Upper lobe of left lung (tissue), 6 donors: Measurements from ENCODE around the gene TPH2. TPM values are rescaled to one million over a fixed set of nuclear protein-coding genes. Genes with fewer than 3 reads are reported as not detected.

Source experiments
- ATAC-seq, 2 donors: fragments of 200-7000 bp; cut with Tn5 transposase; one replicate each; pipeline ENCODE4 v1.9.1; 2022; ENCODE audit warnings: mild to moderate bottlenecking in 2 of 2, moderate library complexity in 2 of 2; ENCODE audit not compliant: low FRiP score in 2 of 2
- DNase-seq, 2 donors: peaks; one replicate each; pipeline ENCODE4 v3.0.0-alpha.2; 2019 to 2020
- H3K27ac ChIP-seq, 4 donors: fragments of 200-600 bp; sonication (generic); one replicate each; pipeline ENCODE4 v1.5.1; 2016 to 2019
- H3K27me3 ChIP-seq, 4 donors: fragments of 200-600 bp; sonication (generic); one replicate each; pipeline ENCODE4 v1.5.1; 2017 to 2019
- H3K36me3 ChIP-seq, 4 donors: fragments of 200-600 bp; sonication (generic); one replicate each; pipeline ENCODE4 v1.5.1; 2016 to 2019
- H3K4me1 ChIP-seq, 4 donors: fragments of 200-600 bp; sonication (generic); one replicate each; pipeline ENCODE4 v1.5.1; 2018 to 2019
- H3K4me3 ChIP-seq, 4 donors: fragments of 200-600 bp; sonication (generic); one replicate each; pipeline ENCODE4 v1.5.1; 2017 to 2019; ENCODE audit warnings: mild to moderate bottlenecking in 2 of 4, moderate library complexity in 1 of 4
- H3K9me3 ChIP-seq, 4 donors: fragments of 200-600 bp; sonication (generic); one replicate each; pipeline ENCODE4 v1.5.1; 2018 to 2019
- EP300 ChIP-seq, 4 donors: sonication (generic); formaldehyde crosslinking; IDR thresholded peaks; one replicate each; pipeline ENCODE4 v1.5.1; 2017; ENCODE audit warnings: antibody characterized with exemption in 4 of 4, control low read depth in 2 of 4
- POLR2A ChIP-seq, 4 donors: fragments of 450-650 bp; IDR thresholded peaks; one replicate each; pipeline ENCODE4 v1.5.1; 2016 to 2017; ENCODE audit warnings: antibody characterized with exemption in 4 of 4, mild to moderate bottlenecking in 2 of 4
- POLR2AphosphoS5 ChIP-seq, 2 donors: sonication (generic); formaldehyde crosslinking; IDR thresholded peaks; one replicate each; pipeline ENCODE4 v1.5.1; 2017; ENCODE audit warnings: antibody characterized with exemption in 2 of 2
- WGBS, 2 donors: methylation state at CpG; one replicate each; pipeline ENCODE4 v1.1.5; 2017 to 2018; 5-methylcytosine and 5-hydroxymethylcytosine counted together
- total RNA-seq, 6 donors: library from RNA; depleted of rRNA in 4 of 6; stranded (reverse); fragments of >200 nt in 4 of 6; gene quantifications; one replicate each; pipeline versions ENCODE4 v1.1.0 to v1.2.1, GENCODE V29; 2016 to 2021
- TF ChIP-seq, protein P1 (sequence below), 6 experiments: fragments of 450-650 bp in 4 of 6; fragments of 200-600 bp in 2 of 6; sonication (generic) in 2 of 6; IDR thresholded peaks; one replicate each; pipeline ENCODE4 v1.5.1; 2016 to 2019; ENCODE audit warnings: antibody characterized with exemption in 6 of 6
- donor health status: DM: no; HTN: no; CAD: no; lungs with moderate emphysema.
- donor health status: DM: no; HTN: yes; CAD: no; lungs with severe emphysema.

Gene TPH2
- total RNA-seq, 6 donors from 2014 or later: 0.61 TPM; not detected in 5

GRCh38 chr12:72041811-72042210 is 103.2 kb downstream of the TPH2 start:
- ATAC-seq: no peak
- DNase-seq: no peak
- H3K9me3 ChIP-seq: peaks cover 0 to 3% (median 0%) of the 10 kb centered on the region in 4 donors
- no peak overlapping the region for H3K27ac ChIP-seq
- H3K4me3 ChIP-seq: no peak overlapping the region
- H3K4me1 ChIP-seq: no peaks in the 10 kb centered on the region
- no peaks in the 10 kb centered on the region for H3K27me3 ChIP-seq
- TF ChIP-seq EP300 (IDR thresholded peaks at IDR 0.05) (no peak), POLR2A (IDR thresholded peaks at IDR 0.05) (no peak)
- H3K36me3 ChIP-seq: no peaks in the 10 kb centered on the region
- WGBS, 2 donors: 43 to 55% methylated on average over 2 of the region's 2 CpGs

GRCh38 chr12:72053604-72054003 is 115.0 kb downstream of the TPH2 start:
- WGBS, 2 donors: 73 to 98% methylated on average over 2 of the region's 2 CpGs
- no peaks in the 10 kb centered on the region for H3K36me3 ChIP-seq
- H3K4me3 ChIP-seq: no peak overlapping the region
- no peaks in the 10 kb centered on the region for H3K27me3 ChIP-seq
- H3K27ac ChIP-seq: no peak overlapping the region
- TF ChIP-seq POLR2A (IDR thresholded peaks at IDR 0.05) (no peak), EP300 (IDR thresholded peaks at IDR 0.05) (no peak)
- TF ChIP-seq, protein P1, sequence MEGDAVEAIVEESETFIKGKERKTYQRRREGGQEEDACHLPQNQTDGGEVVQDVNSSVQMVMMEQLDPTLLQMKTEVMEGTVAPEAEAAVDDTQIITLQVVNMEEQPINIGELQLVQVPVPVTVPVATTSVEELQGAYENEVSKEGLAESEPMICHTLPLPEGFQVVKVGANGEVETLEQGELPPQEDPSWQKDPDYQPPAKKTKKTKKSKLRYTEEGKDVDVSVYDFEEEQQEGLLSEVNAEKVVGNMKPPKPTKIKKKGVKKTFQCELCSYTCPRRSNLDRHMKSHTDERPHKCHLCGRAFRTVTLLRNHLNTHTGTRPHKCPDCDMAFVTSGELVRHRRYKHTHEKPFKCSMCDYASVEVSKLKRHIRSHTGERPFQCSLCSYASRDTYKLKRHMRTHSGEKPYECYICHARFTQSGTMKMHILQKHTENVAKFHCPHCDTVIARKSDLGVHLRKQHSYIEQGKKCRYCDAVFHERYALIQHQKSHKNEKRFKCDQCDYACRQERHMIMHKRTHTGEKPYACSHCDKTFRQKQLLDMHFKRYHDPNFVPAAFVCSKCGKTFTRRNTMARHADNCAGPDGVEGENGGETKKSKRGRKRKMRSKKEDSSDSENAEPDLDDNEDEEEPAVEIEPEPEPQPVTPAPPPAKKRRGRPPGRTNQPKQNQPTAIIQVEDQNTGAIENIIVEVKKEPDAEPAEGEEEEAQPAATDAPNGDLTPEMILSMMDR (IDR thresholded peaks at IDR 0.05): no peak
- DNase-seq (no peak), ATAC-seq (no peak)
- H3K9me3 ChIP-seq: no peaks in the 10 kb centered on the region
- no peaks in the 10 kb centered on the region for H3K4me1 ChIP-seq

DNA sequence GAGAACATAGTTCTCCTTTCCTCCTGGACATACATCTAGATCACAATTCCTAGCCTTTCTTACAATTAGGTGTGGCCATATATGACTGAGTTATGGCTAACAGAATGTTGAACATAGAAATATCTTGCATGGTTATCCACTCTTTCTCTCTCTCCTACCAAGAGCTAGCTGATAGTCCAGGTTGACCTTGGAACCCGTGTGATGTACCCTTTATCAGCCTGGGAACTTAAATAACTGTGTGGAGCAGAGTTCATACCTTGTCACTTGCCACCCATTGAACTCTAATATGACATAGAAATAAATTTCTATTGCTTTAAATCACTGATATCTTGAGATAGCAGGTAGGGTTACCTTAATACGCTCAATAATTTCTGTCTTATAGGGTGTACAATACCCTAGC is 115.9 kb downstream of the TPH2 start:
- no peak for DNase-seq
- Histone ChIP-seq H3K4me3 (no peak overlapping the region), H3K36me3 (no peaks in the 10 kb centered on the region), H3K9me3 (no peaks in the 10 kb centered on the region), H3K27ac (no peak overlapping the region), H3K4me1 (no peaks in the 10 kb centered on the region), H3K27me3 (no peaks in the 10 kb centered on the region)
- 61 to 64% methylated on average over 2 of the region's 2 CpGs for WGBS, 2 donors
- TF ChIP-seq, protein P1 (IDR thresholded peaks at IDR 0.05): no peak
- TF ChIP-seq POLR2A (IDR thresholded peaks at IDR 0.05) (no peak), POLR2AphosphoS5 (IDR thresholded peaks at IDR 0.05) (no peak), EP300 (IDR thresholded peaks at IDR 0.05) (no peak)
- ATAC-seq: no peak

GRCh38 chr12:72057330-72057914 is 118.8 kb downstream of the TPH2 start:
- ATAC-seq (no peak), DNase-seq (no peak)
- WGBS, 2 donors: 39 to 42% methylated on average over 5 of the region's 5 CpGs

GRCh38 chr12:72063073-72063472 is 124.4 kb downstream of the TPH2 start:
- no peaks in the 10 kb centered on the region for H3K4me1 ChIP-seq
- 59 to 67% methylated on average over 2 of the region's 2 CpGs for WGBS, 2 donors
- no peaks in the 10 kb centered on the region for H3K27me3 ChIP-seq
- H3K9me3 ChIP-seq: no peaks in the 10 kb centered on the region
- TF ChIP-seq, protein P1 (IDR thresholded peaks at IDR 0.05): no peak
- TF ChIP-seq EP300 (IDR thresholded peaks at IDR 0.05): no peak
- TF ChIP-seq POLR2A (IDR thresholded peaks at IDR 0.05): no peak
- TF ChIP-seq POLR2AphosphoS5 (IDR thresholded peaks at IDR 0.05): no peak
- no peak overlapping the region for H3K27ac ChIP-seq
- no peak overlapping the region for H3K4me3 ChIP-seq
- H3K36me3 ChIP-seq: no peaks in the 10 kb centered on the region
- DNase-seq: no peak
- no peak for ATAC-seq

More at GRCh38 chr12:72057330-72057914, 118.8 kb downstream of the TPH2 start:
- no peak overlapping the region for H3K27ac ChIP-seq
- no peak overlapping the region for H3K4me3 ChIP-seq
- no peaks in the 10 kb centered on the region for H3K9me3 ChIP-seq
- H3K4me1 ChIP-seq: no peaks in the 10 kb centered on the region
- H3K27me3 ChIP-seq: no peaks in the 10 kb centered on the region
- no peaks in the 10 kb centered on the region for H3K36me3 ChIP-seq
- TF ChIP-seq POLR2AphosphoS5 (IDR thresholded peaks at IDR 0.05) (no peak), EP300 (IDR thresholded peaks at IDR 0.05) (no peak), POLR2A (IDR thresholded peaks at IDR 0.05) (no peak)
- TF ChIP-seq, protein P1 (IDR thresholded peaks at IDR 0.05): no peak
